Esophagus squamous epithelium (tissue), 4 donors: ENCODE measurements around the gene APCS.

Source experiments
- CTCF ChIP-seq, 6 experiments: fragments of 450-650 bp in 4 of 6; fragments of 200-600 bp in 2 of 6; sonication (generic) in 2 of 6; IDR thresholded peaks; one replicate each; pipeline ENCODE4 v1.5.1; 2016 to 2019; ENCODE audit warnings: antibody characterized with exemption in 6 of 6, mild to moderate bottlenecking in 4 of 6, moderate library complexity in 4 of 6
- POLR2A ChIP-seq, 4 donors: fragments of 450-650 bp; IDR thresholded peaks; one replicate each; pipeline ENCODE4 v1.6.1; 2017; ENCODE audit warnings: antibody characterized with exemption in 4 of 4, mild to moderate bottlenecking in 4 of 4, moderate library complexity in 3 of 4

- TF ChIP-seq CTCF (IDR thresholded peaks at IDR 0.05) (no peak), POLR2A (IDR thresholded peaks at IDR 0.05) (no peak)
Observed at GRCh38 chr1:159632922-159633321, 45.3 kb downstream of the APCS start.
